ENCODE measurements around the gene NOSIP. TPM values are rescaled to one million over a fixed set of nuclear protein-coding genes. Genes with fewer than 3 reads are reported as not detected.

Gene NOSIP
- total RNA-seq, 4 donors from 2014 or later: 56.5 to 105 (median 74.4) TPM

GRCh38 chr19:49579193-49579592 lies 1.2 kb downstream of the NOSIP start:
- Histone ChIP-seq H3K4me3 (no peak overlapping the region), H3K27me3 (no peaks in the 10 kb centered on the region), H3K9me3 (no peaks in the 10 kb centered on the region), H3K36me3 (peaks cover 0 to 10% (median 4%) of the 10 kb centered on the region in 4 donors), H3K4me1 (peaks cover 9 to 26% (median 15%) of the 10 kb centered on the region in 4 donors), H3K27ac (no peak overlapping the region)
- TF ChIP-seq POLR2AphosphoS5 (IDR thresholded peaks at IDR 0.05): no peak
- TF ChIP-seq EP300 (IDR thresholded peaks at IDR 0.05; ENCODE audit: low read depth): no peak
- no peak for TF ChIP-seq POLR2A (IDR thresholded peaks at IDR 0.05)
- TF ChIP-seq, protein P1, sequence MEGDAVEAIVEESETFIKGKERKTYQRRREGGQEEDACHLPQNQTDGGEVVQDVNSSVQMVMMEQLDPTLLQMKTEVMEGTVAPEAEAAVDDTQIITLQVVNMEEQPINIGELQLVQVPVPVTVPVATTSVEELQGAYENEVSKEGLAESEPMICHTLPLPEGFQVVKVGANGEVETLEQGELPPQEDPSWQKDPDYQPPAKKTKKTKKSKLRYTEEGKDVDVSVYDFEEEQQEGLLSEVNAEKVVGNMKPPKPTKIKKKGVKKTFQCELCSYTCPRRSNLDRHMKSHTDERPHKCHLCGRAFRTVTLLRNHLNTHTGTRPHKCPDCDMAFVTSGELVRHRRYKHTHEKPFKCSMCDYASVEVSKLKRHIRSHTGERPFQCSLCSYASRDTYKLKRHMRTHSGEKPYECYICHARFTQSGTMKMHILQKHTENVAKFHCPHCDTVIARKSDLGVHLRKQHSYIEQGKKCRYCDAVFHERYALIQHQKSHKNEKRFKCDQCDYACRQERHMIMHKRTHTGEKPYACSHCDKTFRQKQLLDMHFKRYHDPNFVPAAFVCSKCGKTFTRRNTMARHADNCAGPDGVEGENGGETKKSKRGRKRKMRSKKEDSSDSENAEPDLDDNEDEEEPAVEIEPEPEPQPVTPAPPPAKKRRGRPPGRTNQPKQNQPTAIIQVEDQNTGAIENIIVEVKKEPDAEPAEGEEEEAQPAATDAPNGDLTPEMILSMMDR (IDR thresholded peaks at IDR 0.05): no peak
- no peak for DNase-seq
- in situ Hi-C loops (cut with MboI; ENCODE audit: low pct_ligation_motif_present in 1 of 4, low pct_unique_long_range_greater_than_20kb in 1 of 4, low sequenced_read_pairs in 3 of 4) (loop anchor here in 1 of 4 donors (10.0 kb wide), 1 partner anchor 96 kb away; the partner anchor contains the start of gene PRMT1), intact Hi-C loops (cut with DNase I; ENCODE audit: low total_unique reads) (no loop called here)
- whole genome bisulfite sequencing, 2 donors (ENCODE audit: low coverage in 1 of 2): 54 to 74% methylated on average over 2 to 4 of the region's 4 CpGs

DNA sequence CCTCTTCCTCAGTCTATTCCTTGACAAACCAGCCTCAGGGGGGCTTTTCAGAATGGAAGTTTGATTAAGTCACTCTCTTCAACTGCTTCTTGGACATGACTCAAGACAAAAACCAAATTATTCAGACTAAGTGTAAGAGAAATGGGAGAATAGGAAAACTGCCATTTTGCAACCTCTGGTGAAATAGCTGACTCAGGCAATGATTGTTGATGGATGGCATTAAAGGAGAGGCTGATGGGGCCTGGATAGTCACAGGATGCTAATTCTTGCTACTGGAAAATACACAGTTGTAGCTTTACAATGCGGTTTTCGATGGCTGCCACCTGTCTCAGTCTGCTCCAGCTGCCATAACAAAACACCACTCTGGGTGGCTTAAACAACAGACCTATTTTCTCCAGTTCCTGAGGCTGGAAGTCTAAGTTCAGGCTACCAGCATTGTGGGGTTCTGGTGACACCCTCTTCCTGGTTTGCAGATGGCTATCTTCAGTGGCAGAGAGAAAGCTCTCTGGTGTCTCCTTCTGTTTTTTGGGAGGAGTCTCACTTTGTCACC lies 6.1 kb downstream of the NOSIP start:
- H3K27ac ChIP-seq: no peak overlapping the region
- TF ChIP-seq, protein P1 (IDR thresholded peaks at IDR 0.05): no peak
- TF ChIP-seq POLR2AphosphoS5 (IDR thresholded peaks at IDR 0.05): no peak
- TF ChIP-seq EP300 (IDR thresholded peaks at IDR 0.05; ENCODE audit: low read depth): no peak
- TF ChIP-seq POLR2A (IDR thresholded peaks at IDR 0.05): no peak
- no peaks in the 10 kb centered on the region for H3K9me3 ChIP-seq
- H3K4me1 ChIP-seq: peaks cover 13 to 40% (median 26%) of the 10 kb centered on the region in 4 donors
- no peak for DNase-seq
- intact Hi-C loops (cut with DNase I; ENCODE audit: low total_unique reads): no loop called here
- peaks cover 0 to 10% (median 4%) of the 10 kb centered on the region in 4 donors for H3K36me3 ChIP-seq
- H3K4me3 ChIP-seq: no peak overlapping the region
- in situ Hi-C loops (cut with MboI; ENCODE audit: low pct_ligation_motif_present in 1 of 4, low pct_unique_long_range_greater_than_20kb in 1 of 4, low sequenced_read_pairs in 3 of 4): loop anchor here in 1 of 4 donors (10.0 kb wide), 1 partner anchor 101 kb away; the partner anchor contains the start of gene PRMT1
- no peaks in the 10 kb centered on the region for H3K27me3 ChIP-seq
- WGBS, 2 donors (ENCODE audit: low coverage in 1 of 2): 96% methylated on average over 2 of the region's 2 CpGs; no CpG with 5 or more reads in 1 of the 2 donors

DNA sequence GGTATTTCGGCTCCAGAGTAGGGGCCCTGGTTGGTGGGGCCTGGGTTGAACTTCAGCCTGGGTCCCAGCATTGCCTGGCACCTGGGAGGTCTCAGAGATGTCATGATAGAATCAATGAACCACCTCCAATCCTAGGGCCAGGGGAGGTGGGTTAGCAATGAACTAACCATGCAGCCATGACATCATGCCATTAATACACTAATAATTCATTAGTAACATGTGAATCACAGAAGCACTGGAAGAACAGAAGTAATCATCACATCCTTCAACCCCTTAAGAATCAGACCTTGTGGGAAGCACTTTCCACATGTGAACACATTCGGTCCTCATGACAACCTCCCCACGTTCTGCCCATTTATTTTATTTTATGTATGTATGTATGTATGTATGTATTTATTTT lies 6.9 kb downstream of the NOSIP start:
- Histone ChIP-seq H3K36me3 (peaks cover 0 to 10% (median 4%) of the 10 kb centered on the region in 4 donors), H3K27me3 (no peaks in the 10 kb centered on the region), H3K4me1 (peaks cover 8 to 40% (median 26%) of the 10 kb centered on the region in 4 donors), H3K4me3 (no peak overlapping the region), H3K27ac (no peak overlapping the region), H3K9me3 (no peaks in the 10 kb centered on the region)
- TF ChIP-seq POLR2A (IDR thresholded peaks at IDR 0.05) (no peak), EP300 (IDR thresholded peaks at IDR 0.05; ENCODE audit: low read depth) (no peak), POLR2AphosphoS5 (IDR thresholded peaks at IDR 0.05) (no peak)
- DNase-seq: no peak
- intact Hi-C loops (cut with DNase I; ENCODE audit: low total_unique reads) (no loop called here), in situ Hi-C loops (cut with MboI; ENCODE audit: low pct_ligation_motif_present in 1 of 4, low pct_unique_long_range_greater_than_20kb in 1 of 4, low sequenced_read_pairs in 3 of 4) (loop anchor here in 1 of 4 donors (10.0 kb wide), 1 partner anchor 101 kb away; the partner anchor contains the start of gene PRMT1)
- 82 to 83% methylated on average over 2 to 3 of the region's 3 CpGs for WGBS, 2 donors (ENCODE audit: low coverage in 1 of 2)

DNA sequence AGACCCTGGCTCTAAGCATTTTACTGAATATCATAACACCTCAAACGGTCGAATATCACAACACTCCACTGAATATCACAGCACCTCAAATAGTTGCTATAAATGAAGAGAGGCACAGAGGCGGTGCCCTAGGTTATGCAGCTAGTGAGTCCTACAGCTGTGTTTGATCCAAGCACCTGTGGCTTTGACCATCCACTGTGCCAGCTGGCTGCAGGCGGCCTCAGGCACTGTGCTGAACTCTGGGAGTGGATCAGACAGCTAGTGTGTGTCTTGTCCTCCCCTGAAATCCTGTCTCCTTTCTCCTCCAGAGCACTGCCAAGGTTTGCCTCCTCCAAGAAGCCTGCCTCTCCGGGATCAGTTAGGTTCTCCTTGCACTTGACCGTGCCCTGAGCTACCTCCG lies 7.3 kb downstream of the NOSIP start:
- Histone ChIP-seq H3K4me1 (peaks cover 8 to 44% (median 30%) of the 10 kb centered on the region in 4 donors), H3K4me3 (no peak overlapping the region), H3K9me3 (no peaks in the 10 kb centered on the region), H3K27me3 (no peaks in the 10 kb centered on the region), H3K27ac (no peak overlapping the region), H3K36me3 (peaks cover 0 to 10% (median 4%) of the 10 kb centered on the region in 4 donors)
- in situ Hi-C loops (cut with MboI; ENCODE audit: low pct_ligation_motif_present in 1 of 4, low pct_unique_long_range_greater_than_20kb in 1 of 4, low sequenced_read_pairs in 3 of 4): loop anchor here in 1 of 4 donors (10.0 kb wide), 1 partner anchor 102 kb away; the partner anchor contains the start of gene PRMT1
- DNase-seq: no peak
- intact Hi-C loops (cut with DNase I; ENCODE audit: low total_unique reads): no loop called here
- TF ChIP-seq EP300 (IDR thresholded peaks at IDR 0.05; ENCODE audit: low read depth): no peak
- no peak for TF ChIP-seq POLR2A (IDR thresholded peaks at IDR 0.05)
- TF ChIP-seq, protein P1 (IDR thresholded peaks at IDR 0.05): no peak
- no peak for TF ChIP-seq POLR2AphosphoS5 (IDR thresholded peaks at IDR 0.05)
- 91% methylated on average over 7 of the region's 7 CpGs; no CpG with 5 or more reads in 1 of the 2 donors for WGBS, 2 donors (ENCODE audit: low coverage in 1 of 2)
